NCI-H146 (cell line): ENCODE data around the gene FRMD4A.

Experiments used
- DNase-seq: peaks from one replicate; lab custom pipeline; 2025; lab: John Stamatoyannopoulos, UW

Gene FRMD4A

GRCh38 chr10:13743963-13744362 is 586.8 kb downstream of the FRMD4A start:
- no peak for DNase-seq

GRCh38 chr10:13743101-13743693 is 587.5 kb downstream of the FRMD4A start:
- DNase-seq: no peak

GRCh38 chr10:13741438-13741837 is 589.3 kb downstream of the FRMD4A start:
- DNase-seq: no peak

- no peak for DNase-seq
Observed at GRCh38 chr10:13740461-13740860, 590.3 kb downstream of the FRMD4A start.

GRCh38 chr10:13739183-13739582 is 591.5 kb downstream of the FRMD4A start:
- DNase-seq: no peak

GRCh38 chr10:13736506-13736905 is 594.2 kb downstream of the FRMD4A start:
- no peak for DNase-seq

- no peak for DNase-seq
Observed at GRCh38 chr10:13734151-13734550, 596.6 kb downstream of the FRMD4A start.

- DNase-seq: no peak
Observed at GRCh38 chr10:13733071-13733470, 597.7 kb downstream of the FRMD4A start.

GRCh38 chr10:13732465-13732881 is 598.3 kb downstream of the FRMD4A start:
- DNase-seq: no peak

- DNase-seq: no peak
Observed at GRCh38 chr10:13731799-13732198, 598.9 kb downstream of the FRMD4A start.

GRCh38 chr10:13730956-13731355 is 599.8 kb downstream of the FRMD4A start:
- DNase-seq: no peak

GRCh38 chr10:13730306-13730652 is 600.4 kb downstream of the FRMD4A start:
- no peak for DNase-seq

- no peak for DNase-seq
Observed at GRCh38 chr10:13729586-13730305, 601.0 kb downstream of the FRMD4A start.

- no peak for DNase-seq
Observed at GRCh38 chr10:13728898-13729535, 601.7 kb downstream of the FRMD4A start.

- no peak for DNase-seq
Observed at GRCh38 chr10:13725594-13725993, 605.1 kb downstream of the FRMD4A start.

- no peak for DNase-seq
Observed at GRCh38 chr10:13724484-13724883, 606.2 kb downstream of the FRMD4A start.

GRCh38 chr10:13722747-13723653 is 607.7 kb downstream of the FRMD4A start:
- DNase-seq: no peak

GRCh38 chr10:13721486-13721885 is 609.2 kb downstream of the FRMD4A start:
- DNase-seq: no peak

- no peak for DNase-seq
Observed at GRCh38 chr10:13720699-13721098, 610.0 kb downstream of the FRMD4A start.

- no peak for DNase-seq
Observed at GRCh38 chr10:13719425-13719824, 611.3 kb downstream of the FRMD4A start.

- DNase-seq: no peak
Observed at GRCh38 chr10:13718820-13719219, 611.9 kb downstream of the FRMD4A start.
